ENCODE measurements around the gene SLC16A10. TPM values are rescaled to one million over a fixed set of nuclear protein-coding genes. Genes with fewer than 3 reads are reported as not detected.

SLC16A10 gene
- total and polyA plus RNA-seq, 2 donors (not counting 3 experiments of a cell fraction or from before 2014, with no cell fraction given) = not detected

DNA sequence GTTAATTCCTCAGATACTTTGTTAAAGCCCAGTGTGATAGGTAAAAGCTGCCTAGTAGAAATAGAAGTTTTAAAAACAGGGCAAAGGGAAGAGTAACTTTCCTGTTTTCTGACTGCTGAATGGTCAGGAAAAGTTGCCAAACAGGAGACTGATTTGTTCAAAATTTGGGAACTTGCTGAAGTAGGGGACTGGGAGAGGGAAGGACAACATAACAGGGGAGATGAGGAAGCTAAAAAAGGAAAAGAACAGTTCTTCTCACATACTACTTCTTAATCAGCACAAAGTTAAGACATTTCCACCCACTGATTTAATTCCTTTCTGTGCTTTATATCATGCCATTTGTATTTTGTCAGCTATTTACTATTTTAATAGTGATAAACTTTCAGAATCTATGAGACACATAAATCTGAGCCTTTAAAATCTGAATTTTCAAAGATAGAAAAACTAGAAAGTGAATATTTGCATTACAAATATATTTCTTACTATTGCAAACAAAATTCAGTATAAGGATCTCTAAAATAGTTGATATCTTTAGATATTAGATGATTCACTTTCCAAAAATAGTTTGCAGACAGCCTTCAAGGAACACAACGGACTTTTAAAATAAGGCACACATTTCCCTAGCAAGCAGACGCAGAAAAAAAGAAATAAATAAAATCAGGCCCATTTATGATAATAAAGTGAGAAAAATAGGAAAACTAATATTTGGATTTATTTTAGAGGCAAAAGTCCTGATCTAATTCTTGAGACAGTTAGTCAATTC is 36.9 kb upstream of the SLC16A10 start:
- Histone ChIP-seq H3K27me3 (ENCODE audit: control insufficient read depth in 2 of 2, insufficient read depth in 2 of 2, low read length in 2 of 2) (peaks cover 3 to 9% of the 10 kb centered on the region in 2 experiments), H3K9me3 (replicated peaks; ENCODE audit: control insufficient read depth, insufficient read depth, low read length) (no peaks in the 10 kb centered on the region), H3K4me2 (ENCODE audit: insufficient read depth, low read length) (no peak overlapping the region), H3K79me2 (ENCODE audit: control insufficient read depth, insufficient read depth, low read length) (no peaks in the 10 kb centered on the region), H3K9me1 (replicated peaks; ENCODE audit: control insufficient read depth, extremely low read depth, insufficient read depth, low read length) (no peaks in the 10 kb centered on the region), H4K20me1 (replicated peaks; ENCODE audit: control insufficient read depth, extremely low read depth, insufficient read depth, low read length) (no peaks in the 10 kb centered on the region), H3K4me3 (replicated peaks in 1 of 3; ENCODE audit: insufficient read depth in 1 of 3, low read depth in 1 of 3, low read length in 3 of 3) (no peak overlapping the region), H3K9ac (replicated peaks; ENCODE audit: extremely low read depth, insufficient read depth, low read length) (no peak overlapping the region), H3K36me3 (ENCODE audit: control insufficient read depth in 2 of 2, extremely low read depth in 1 of 2, insufficient read depth in 2 of 2, low read length in 2 of 2) (no peaks in the 10 kb centered on the region), H3K4me1 (ENCODE audit: control insufficient read depth, extremely low read depth, insufficient read depth, low read length) (no peaks in the 10 kb centered on the region), H2AFZ (ENCODE audit: low read depth, low read length) (no peak overlapping the region), H3K27ac (ENCODE audit: insufficient read depth, low read depth, low read length) (no peak overlapping the region)
- TF ChIP-seq MYC (IDR thresholded peaks at IDR 0.05; ENCODE audit: low read depth, low read length) = no peak
- TF ChIP-seq FOS (IDR thresholded peaks at IDR 0.05; ENCODE audit: borderline replicate concordance, insufficient read depth, low read length) = no peak
- TF ChIP-seq POLR2A (IDR thresholded peaks at IDR 0.05; ENCODE audit: low read depth, low read length) = no peak
- no peak for TF ChIP-seq GATA2 (IDR thresholded peaks at IDR 0.05; ENCODE audit: insufficient read depth, insufficient read length, low read depth, low read length)
- TF ChIP-seq JUN (IDR thresholded peaks at IDR 0.05; ENCODE audit: borderline replicate concordance, insufficient read depth, insufficient read length, low read depth) = no peak
- TF ChIP-seq, protein P1, sequence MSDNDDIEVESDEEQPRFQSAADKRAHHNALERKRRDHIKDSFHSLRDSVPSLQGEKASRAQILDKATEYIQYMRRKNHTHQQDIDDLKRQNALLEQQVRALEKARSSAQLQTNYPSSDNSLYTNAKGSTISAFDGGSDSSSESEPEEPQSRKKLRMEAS (IDR thresholded peaks at IDR 0.05; ENCODE audit: insufficient read depth, insufficient read length) = no peak
- TF ChIP-seq, protein P2, sequence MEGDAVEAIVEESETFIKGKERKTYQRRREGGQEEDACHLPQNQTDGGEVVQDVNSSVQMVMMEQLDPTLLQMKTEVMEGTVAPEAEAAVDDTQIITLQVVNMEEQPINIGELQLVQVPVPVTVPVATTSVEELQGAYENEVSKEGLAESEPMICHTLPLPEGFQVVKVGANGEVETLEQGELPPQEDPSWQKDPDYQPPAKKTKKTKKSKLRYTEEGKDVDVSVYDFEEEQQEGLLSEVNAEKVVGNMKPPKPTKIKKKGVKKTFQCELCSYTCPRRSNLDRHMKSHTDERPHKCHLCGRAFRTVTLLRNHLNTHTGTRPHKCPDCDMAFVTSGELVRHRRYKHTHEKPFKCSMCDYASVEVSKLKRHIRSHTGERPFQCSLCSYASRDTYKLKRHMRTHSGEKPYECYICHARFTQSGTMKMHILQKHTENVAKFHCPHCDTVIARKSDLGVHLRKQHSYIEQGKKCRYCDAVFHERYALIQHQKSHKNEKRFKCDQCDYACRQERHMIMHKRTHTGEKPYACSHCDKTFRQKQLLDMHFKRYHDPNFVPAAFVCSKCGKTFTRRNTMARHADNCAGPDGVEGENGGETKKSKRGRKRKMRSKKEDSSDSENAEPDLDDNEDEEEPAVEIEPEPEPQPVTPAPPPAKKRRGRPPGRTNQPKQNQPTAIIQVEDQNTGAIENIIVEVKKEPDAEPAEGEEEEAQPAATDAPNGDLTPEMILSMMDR (IDR thresholded peaks at IDR 0.05; ENCODE audit: extremely low read depth in 1 of 2, insufficient read depth in 1 of 2, low read depth in 1 of 2, low read length in 2 of 2) = no peak
- TF ChIP-seq POLR2AphosphoS5 (IDR thresholded peaks at IDR 0.05; ENCODE audit: insufficient read depth, low read depth, low read length) = no peak
- TF ChIP-seq EZH2 (IDR thresholded peaks at IDR 0.05; ENCODE audit: borderline replicate concordance, low read depth, low read length, severe bottlenecking) = no peak
- POLR2A ChIA-PET = interaction anchor here (0.5 kb wide), 1 partner anchor 189 kb away, joined by 4 read pairs; no protein-coding TSS in a partner anchor
- CTCF ChIA-PET = interaction anchor here (0.8 to 1.7 kb wide), 2 partner anchors 8 to 19 kb away, joined by 3 to 5 read pairs; no protein-coding TSS in a partner anchor
- FAIRE-seq (no peak), DNase-seq (ENCODE audit: low read depth, low spot score) (no peak)
- no TSS peak for BruUV-seq (replicated peaks)
- dilution Hi-C loops (cut with MboI; ENCODE audit: extremely low pct_ligation_motif_present, low sequenced_read_pairs) = no loop called here
- intact Hi-C loops (cut with micrococcal nuclease) = no loop called here

Data from endothelial cell of umbilical vein (primary cell).